ENCODE data around the gene TMEM248. TPM values are rescaled to one million over a fixed set of nuclear protein-coding genes. Genes with fewer than 3 reads are reported as not detected.
"Not testable (repeated sequence)": the region's sequence is repeated elsewhere in the genome, so short reads cannot be mapped to it uniquely, and the experiment has no call there.

Gene TMEM248
- total and polyA plus RNA-seq, 12 donors: 10.2 to 53.4 (median 43.8) TPM

DNA sequence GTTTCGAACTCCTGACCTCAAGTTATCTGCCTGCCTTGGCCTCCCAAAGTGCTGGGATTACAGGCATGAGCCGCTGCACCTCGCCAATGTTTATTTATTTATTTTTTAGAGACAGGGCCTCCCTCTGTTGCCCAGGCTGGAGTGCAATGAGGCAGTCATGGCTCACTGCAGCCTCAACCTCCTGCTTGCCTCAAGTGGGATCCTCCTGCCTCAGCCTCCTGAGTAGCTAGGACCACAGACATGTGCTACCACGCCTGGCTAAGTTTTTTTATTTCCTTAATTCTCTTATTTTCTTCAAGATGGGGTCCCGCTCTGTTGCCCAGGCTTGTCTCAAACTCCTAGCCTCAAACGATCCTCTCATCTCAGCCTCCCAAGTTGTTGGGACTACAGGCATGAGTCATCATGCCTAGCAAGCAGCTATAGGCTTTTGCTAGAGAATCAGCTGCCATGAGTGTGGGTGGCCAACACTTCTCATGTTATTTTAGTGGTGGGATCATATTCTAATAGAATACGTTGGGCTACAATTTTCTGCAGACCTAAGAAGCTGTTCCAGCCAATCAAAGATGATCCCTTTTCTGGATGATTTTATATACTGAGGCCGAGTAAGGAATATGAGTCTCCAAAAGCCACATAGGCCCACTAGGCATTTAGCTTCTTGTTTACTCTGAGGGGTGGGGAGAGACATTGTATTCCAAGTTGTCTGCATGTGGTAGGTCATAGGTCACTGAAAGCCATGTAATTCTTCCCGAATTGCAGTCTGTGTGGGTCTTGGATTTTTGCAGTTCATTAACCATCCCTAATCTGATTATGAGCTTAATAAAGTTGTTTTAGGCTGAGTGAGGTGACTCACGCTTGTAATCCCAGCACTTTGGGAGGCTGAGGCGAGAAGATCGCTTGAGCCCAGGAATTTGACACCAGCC, 7.6 kb upstream of the TMEM248 start:
- WGBS, 2 donors: 89 to 90% methylated on average over 12 of the region's 12 CpGs
- H3K9me3 ChIP-seq: no peaks in the 10 kb centered on the region
- H3K27ac ChIP-seq: no peak overlapping the region
- intact Hi-C loops (cut with DNase I): no loop called here
- H3K4me3 ChIP-seq: no peak overlapping the region
- TF ChIP-seq, protein P1, sequence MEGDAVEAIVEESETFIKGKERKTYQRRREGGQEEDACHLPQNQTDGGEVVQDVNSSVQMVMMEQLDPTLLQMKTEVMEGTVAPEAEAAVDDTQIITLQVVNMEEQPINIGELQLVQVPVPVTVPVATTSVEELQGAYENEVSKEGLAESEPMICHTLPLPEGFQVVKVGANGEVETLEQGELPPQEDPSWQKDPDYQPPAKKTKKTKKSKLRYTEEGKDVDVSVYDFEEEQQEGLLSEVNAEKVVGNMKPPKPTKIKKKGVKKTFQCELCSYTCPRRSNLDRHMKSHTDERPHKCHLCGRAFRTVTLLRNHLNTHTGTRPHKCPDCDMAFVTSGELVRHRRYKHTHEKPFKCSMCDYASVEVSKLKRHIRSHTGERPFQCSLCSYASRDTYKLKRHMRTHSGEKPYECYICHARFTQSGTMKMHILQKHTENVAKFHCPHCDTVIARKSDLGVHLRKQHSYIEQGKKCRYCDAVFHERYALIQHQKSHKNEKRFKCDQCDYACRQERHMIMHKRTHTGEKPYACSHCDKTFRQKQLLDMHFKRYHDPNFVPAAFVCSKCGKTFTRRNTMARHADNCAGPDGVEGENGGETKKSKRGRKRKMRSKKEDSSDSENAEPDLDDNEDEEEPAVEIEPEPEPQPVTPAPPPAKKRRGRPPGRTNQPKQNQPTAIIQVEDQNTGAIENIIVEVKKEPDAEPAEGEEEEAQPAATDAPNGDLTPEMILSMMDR (IDR thresholded peaks at IDR 0.05): no peak
- no peaks in the 10 kb centered on the region for H3K4me1 ChIP-seq
- ATAC-seq (no peak), DNase-seq (no peak)
- H3K36me3 ChIP-seq: no peaks in the 10 kb centered on the region
- no peaks in the 10 kb centered on the region for H3K27me3 ChIP-seq

DNA sequence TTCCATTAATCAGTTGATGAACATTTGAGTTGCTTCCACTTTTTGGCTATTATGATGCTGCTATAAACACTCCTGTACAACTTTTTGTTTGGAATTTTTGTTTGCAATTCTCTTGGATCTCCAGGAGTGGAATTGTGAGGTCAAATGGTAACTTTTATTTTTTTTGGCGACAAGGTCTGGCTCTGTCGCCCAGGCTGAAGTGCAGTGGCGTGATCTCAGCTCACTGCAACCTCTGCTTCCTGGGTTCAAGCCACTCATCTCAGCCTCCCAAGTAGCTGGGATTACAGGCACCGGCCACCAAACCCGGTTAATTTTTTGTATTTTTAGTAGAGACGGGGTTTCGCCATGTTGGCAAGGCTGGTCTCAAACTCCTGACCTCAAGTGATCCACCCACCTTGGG, 3.1 kb upstream of the TMEM248 start:
- H3K27ac ChIP-seq; H3K27me3 ChIP-seq; H3K9me3 ChIP-seq; H3K4me3 ChIP-seq; intact Hi-C loops (cut with DNase I); H3K36me3 ChIP-seq; ATAC-seq; DNase-seq: not testable (repeated sequence)
- WGBS, 2 donors: 78 to 81% methylated on average over 7 of the region's 7 CpGs
- peaks cover 8 to 22% (median 18%) of the 10 kb centered on the region in 9 donors for H3K4me1 ChIP-seq

DNA sequence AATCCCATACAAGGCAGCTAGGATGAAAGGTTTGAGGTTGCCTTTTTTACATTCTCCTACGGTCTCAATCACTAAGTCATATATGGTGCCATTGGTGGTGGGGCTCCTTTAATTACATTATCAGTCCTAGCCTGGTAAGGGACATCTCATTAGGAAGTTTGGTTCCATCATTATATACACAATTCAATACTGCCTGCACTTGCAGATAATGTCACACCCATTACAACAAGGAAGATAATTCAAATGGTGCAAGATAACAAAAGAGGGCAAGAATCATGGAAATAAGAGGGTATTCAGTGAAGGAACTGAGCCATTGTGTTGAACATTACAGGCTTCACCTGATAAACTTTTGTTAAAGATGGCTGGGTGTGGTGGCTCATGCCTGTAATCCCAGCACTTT, 1.7 kb upstream of the TMEM248 start:
- intact Hi-C loops (cut with DNase I): no loop called here
- no peak for DNase-seq
- Histone ChIP-seq H3K4me1 (peaks cover 11 to 35% (median 30%) of the 10 kb centered on the region in 9 donors), H3K9me3 (no peaks in the 10 kb centered on the region), H3K27ac (no peak overlapping the region), H3K4me3 (no peak overlapping the region), H3K27me3 (no peaks in the 10 kb centered on the region), H3K36me3 (peaks cover 0 to 12% (median 0%) of the 10 kb centered on the region in 9 donors)
- TF ChIP-seq, protein P1 (IDR thresholded peaks at IDR 0.05): no peak
- WGBS, 2 donors: 94 to 96% methylated on average over 1 of the region's 1 CpG
- no peak for ATAC-seq

DNA sequence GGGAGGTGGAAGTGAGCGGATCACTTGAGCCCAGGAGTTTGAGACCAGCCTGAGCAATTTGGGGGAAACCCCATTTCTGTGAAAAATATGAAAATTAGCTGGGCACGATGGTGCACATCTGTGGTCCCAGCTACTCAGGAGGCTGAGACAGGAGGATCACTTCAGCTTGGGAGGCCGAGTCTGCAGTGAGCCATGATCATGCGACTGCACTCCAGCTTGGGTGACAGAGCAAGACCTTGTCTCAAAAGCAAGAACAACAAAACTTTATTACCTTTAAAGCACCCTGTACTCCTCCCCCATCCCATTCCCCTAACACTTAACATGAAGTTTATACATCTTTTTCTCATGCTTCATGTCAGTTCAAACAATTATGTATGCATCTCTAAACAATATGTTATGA, 1.3 kb upstream of the TMEM248 start:
- DNase-seq: no peak
- intact Hi-C loops (cut with DNase I): loop anchor here in 2 of 10 donors (5.0 to 10.0 kb wide), 2 partner anchors 73 to 75 kb away; partner anchors contain the start of genes SBDS (in 1 of the 2) and TYW1 (in 1 of the 2)

More for the DNA sequence above, 1.3 kb upstream of the TMEM248 start:
- Histone ChIP-seq H3K27ac (no peak overlapping the region), H3K9me3 (no peaks in the 10 kb centered on the region), H3K4me3 (no peak overlapping the region), H3K27me3 (no peaks in the 10 kb centered on the region), H3K36me3 (peaks cover 0 to 16% (median 0%) of the 10 kb centered on the region in 9 donors), H3K4me1 (peaks cover 11 to 36% (median 34%) of the 10 kb centered on the region in 9 donors)
- TF ChIP-seq, protein P1 (IDR thresholded peaks at IDR 0.05): no peak
- WGBS, 2 donors: 98% methylated on average over 4 of the region's 4 CpGs
- ATAC-seq: no peak

Data from heart right ventricle (tissue), 16 donors.